Activated CD4-positive, alpha-beta T cell treated with anti-CD3 and anti-CD28 coated beads for 4 hours (primary cell): ENCODE results near the gene MTX1.
"Not testable (repeated sequence)": the region's sequence is repeated elsewhere in the genome, so short reads cannot be mapped to it uniquely, and the experiment has no call there.

ENCODE experiments used
- DNase-seq, 2 donors: peaks; one replicate each; pipeline ENCODE4 v3.0.0-alpha.2; 2020

MTX1 gene, protein sequence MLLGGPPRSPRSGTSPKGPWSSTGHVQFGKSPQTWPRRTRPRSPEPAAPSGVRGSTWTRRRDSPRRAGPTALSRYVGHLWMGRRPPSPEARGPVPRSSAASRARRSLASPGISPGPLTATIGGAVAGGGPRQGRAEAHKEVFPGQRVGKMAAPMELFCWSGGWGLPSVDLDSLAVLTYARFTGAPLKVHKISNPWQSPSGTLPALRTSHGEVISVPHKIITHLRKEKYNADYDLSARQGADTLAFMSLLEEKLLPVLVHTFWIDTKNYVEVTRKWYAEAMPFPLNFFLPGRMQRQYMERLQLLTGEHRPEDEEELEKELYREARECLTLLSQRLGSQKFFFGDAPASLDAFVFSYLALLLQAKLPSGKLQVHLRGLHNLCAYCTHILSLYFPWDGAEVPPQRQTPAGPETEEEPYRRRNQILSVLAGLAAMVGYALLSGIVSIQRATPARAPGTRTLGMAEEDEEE

DNA sequence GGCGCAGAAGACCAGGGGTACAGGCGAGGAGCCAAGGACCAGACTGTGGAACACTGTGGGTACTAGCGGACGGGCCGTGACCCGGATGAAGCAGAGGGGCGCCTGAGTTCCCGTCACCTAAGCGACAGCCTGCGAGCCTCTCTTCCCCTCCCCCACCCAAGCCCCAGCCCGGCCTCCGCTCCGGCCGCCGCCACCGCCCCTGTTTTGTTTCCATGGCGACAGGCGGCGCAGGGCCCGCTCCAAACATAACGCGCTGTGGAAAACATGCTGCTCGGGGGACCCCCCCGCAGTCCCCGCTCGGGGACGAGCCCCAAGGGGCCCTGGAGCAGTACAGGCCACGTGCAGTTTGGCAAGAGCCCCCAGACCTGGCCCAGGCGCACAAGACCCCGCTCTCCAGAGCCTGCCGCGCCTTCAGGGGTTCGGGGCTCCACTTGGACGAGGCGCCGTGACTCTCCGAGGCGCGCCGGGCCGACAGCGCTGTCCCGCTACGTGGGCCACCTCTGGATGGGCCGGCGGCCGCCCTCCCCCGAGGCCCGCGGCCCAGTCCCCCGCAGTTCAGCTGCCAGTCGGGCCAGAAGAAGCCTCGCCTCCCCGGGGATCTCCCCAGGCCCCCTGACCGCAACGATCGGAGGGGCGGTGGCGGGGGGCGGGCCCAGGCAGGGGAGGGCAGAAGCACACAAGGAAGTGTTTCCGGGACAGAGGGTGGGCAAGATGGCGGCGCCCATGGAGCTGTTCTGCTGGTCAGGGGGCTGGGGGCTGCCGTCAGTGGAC, at the start of gene MTX1:
MTX1 (plus strand) TSS at position 155 of the 771 bp plus-strand sequence; CDS start at position 265, 110 bp downstream.
- peak; percentile 81 to 84 for DNase-seq

DNA sequence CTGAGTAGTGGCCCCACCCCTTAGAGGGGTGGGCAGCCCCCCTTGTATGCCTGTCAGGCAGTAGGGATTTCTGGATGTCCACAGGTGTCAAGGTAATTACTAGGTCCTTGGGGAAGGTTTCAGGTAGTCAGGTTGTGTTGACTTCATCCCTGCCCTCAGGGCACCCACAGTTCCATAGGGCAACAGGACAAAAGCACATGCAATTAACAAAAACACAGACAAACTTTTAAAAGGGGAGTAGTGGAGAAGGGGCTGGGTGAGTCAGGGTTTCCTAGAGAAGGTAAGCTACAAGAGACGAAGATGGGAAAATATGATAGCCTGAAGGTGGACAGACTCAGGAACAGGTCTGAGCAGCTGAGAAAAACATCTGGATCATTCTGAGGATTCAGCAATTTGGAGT, 49.5 kb upstream of the MTX1 start:
- DNase-seq: no peak

GRCh38 chr1:155160128-155160527, 48.4 kb upstream of the MTX1 start:
- no peak for DNase-seq

GRCh38 chr1:155162631-155163030, 45.9 kb upstream of the MTX1 start:
- DNase-seq: not testable (repeated sequence)

DNA sequence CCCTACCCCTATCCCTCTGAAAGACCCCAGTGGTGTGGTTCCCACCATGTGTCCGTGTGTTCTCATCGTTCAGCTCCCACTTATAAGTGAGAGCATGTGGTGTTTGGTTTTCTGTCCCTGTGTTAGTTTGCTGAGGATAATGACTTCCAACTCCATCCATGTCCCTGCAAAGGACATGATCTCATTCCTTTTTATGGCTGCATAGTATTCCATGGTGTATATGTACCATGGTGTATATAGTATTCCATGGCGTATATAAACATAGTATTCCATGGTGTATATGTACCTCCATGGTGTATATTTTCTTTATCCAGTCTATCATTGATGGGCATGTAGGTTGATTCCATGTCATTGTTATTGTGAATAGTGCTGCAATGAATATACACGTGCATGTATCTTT, 44.7 kb upstream of the MTX1 start:
- DNase-seq: not testable (repeated sequence)

- not testable (repeated sequence) for DNase-seq
Measured at GRCh38 chr1:155164625-155165024, 43.9 kb upstream of the MTX1 start.

GRCh38 chr1:155166051-155166470, 42.4 kb upstream of the MTX1 start:
- DNase-seq: no peak

GRCh38 chr1:155166471-155167165, 41.9 kb upstream of the MTX1 start:
- no peak for DNase-seq

- peak; percentile 83 for DNase-seq
Measured at GRCh38 chr1:155167166-155168104, 41.1 kb upstream of the MTX1 start.

- not testable (repeated sequence) for DNase-seq
Measured at GRCh38 chr1:155168105-155168445, 40.4 kb upstream of the MTX1 start.

DNA sequence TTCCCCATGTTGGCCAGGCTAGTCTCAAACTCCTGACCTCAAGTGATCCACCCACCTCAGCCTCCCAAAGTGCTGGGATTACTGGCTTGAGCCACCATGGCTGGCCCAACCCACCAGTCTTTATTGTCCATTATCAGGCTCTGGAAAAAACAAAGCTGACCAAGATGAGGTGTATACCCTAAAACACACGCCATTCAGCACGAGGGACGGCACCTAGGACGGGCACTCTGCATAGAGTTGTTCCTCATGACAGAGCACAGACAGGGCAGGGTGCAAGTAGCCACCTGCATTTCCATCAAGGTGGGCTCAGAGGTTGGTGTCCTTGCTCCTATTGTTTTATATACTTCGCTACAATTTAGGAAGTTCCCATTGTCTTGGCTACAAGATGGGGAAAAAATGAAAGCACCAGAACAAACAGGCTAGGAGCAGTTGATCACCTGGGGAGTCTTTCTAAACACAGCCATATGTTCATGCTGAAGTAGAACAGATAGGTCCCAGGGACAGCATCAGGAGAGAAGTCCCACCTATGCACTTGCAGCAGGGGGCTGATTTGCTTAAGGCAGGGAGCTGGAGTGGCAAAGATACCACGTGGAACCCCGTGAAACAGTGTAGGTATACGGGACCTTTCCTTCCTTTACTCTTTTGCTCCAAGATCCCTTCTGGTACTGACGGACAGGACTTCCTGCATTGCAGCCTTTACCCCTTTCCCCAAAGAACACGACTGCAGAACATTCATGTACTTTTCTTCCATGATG, 39.9 kb upstream of the MTX1 start:
- no peak for DNase-seq

- no peak for DNase-seq
Measured at GRCh38 chr1:155169541-155169940, 39.0 kb upstream of the MTX1 start.

DNA sequence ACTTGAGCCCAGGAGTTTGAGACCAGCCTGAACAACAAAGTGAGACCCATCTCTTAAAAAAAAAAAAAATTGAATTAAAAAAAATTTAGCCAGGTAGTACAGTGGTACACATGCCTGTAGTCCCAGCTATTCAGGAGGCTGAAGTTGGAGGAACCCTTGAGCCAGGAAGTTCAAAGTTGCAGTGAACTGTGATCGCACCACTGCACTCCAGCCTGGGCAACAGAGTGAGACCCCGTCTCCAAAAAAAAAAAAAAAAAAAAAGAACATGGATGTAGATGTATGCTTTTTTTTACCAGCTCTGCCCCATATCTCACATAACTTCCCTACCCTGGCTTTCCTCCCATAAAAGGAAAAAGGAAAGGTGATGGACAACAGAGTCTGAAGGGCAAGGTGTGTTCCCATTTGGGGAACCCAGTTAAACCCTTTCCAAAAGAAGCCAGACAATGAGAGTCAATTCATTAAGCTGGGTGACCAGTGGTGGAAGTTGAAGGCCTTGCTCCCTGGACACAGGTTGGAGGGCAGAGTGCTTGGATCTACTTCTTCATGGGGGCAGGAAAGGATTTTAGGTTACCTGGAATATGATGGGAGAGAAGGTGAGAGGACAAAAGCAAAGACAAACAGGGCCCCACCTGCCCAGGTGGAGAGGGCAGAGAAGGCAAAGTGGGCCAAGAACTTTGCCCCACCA, 38.3 kb upstream of the MTX1 start:
- no peak for DNase-seq

- no peak for DNase-seq
Measured at GRCh38 chr1:155170806-155171205, 37.7 kb upstream of the MTX1 start.

DNA sequence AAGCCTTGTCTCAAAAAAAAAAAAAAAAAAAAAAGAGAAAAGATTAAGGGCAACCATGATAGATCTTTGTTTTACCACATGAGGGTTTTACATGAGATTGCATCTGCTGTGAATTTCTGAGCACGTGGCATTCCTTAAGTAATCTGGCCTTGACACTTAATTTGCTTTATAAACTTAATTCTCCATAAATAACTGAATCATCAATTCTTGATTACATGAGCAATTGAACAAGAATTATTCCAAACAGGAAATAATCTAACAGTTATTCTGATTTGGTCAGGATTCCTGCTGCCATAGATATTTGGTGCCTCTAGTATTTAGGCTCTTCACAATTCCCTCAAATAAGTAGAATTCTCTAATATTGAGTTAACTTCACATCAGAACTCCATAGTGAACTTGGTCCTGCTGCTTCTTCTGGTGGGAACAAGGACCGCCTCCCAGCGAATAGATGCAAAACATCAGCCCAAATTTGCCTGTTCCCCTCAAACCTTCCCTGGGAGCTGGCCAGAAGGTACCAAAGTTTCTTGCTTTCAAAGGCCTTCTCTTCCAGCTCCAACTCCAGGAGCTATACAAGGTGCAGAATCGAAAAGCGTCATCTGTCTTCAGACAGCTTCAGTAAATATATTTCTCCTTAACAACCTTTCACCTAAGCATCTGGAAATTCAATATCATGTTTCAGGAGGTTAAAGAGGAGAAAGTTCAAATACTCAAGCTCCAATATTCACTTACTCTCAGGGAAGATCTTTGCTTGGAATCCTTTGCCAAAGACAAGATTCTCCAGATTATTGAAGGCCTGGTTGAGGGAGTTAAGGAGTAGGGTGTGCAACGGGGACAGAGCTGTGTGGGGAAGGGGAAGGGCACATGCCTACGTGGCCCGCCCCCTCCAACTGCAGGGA, 36.4 kb upstream of the MTX1 start:
- peak in 1 of 2 donors; percentile 52 for DNase-seq

GRCh38 chr1:155172732-155173477, 35.6 kb upstream of the MTX1 start, which contains the start of gene KRTCAP2:
KRTCAP2 (minus strand) TSS chr1:155173304; CDS start chr1:155173224, 80 bp downstream.
- DNase-seq: peak; percentile 93 to 94

GRCh38 chr1:155173478-155174323, 34.8 kb upstream of the MTX1 start, which contains the start of gene TRIM46:
TRIM46 (plus strand) TSS chr1:155173849; CDS start chr1:155173967, 118 bp downstream.
- DNase-seq: peak; percentile 72 to 80
